Measurements from ENCODE around the gene RETREG3. TPM values are rescaled to one million over a fixed set of nuclear protein-coding genes. Genes with fewer than 3 reads are reported as not detected.

Gene RETREG3
- total and polyA plus RNA-seq, 9 of the 15 experiments (the other 6 are each of a cell fraction or from before 2014, with no cell fraction given) = 4.1 to 39.0 (median 16.9) TPM

DNA sequence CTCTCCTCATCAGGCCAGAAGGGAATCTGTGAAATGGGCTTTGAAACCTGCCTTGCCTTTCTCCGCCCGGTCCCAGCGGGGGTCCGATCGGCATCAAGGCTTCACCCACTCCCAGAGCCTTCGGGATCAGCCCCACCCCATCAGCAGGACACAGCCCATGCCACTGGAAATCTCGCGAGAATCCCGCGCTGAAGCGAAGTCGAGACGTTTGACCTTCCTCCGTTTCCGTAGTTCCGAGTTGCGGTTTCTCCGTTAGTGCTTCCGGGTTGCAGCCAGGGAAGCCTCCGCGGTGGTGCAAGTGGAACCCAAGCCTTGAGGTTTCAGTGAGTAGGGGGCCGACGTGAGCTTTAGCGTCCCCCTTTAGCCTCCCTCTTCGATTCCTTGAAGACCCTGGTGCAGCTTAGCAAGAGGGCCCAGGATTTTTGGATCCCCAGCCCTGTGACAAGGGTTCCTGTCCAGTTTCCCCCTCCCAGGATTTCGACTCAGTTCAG is 47.2 kb downstream of the RETREG3 start, which contains the start of gene COASY (continued):
- TF ChIP-seq, protein P1, sequence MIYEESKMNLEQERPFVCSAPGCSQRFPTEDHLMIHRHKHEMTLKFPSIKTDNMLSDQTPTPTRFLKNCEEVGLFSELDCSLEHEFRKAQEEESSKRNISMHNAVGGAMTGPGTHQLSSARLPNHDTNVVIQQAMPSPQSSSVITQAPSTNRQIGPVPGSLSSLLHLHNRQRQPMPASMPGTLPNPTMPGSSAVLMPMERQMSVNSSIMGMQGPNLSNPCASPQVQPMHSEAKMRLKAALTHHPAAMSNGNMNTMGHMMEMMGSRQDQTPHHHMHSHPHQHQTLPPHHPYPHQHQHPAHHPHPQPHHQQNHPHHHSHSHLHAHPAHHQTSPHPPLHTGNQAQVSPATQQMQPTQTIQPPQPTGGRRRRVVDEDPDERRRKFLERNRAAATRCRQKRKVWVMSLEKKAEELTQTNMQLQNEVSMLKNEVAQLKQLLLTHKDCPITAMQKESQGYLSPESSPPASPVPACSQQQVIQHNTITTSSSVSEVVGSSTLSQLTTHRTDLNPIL (CRISPR knock-in tag; IDR thresholded peaks at IDR 0.05) = no peak
- TF ChIP-seq NFXL1 (CRISPR knock-in tag; IDR thresholded peaks at IDR 0.05) (no peak), MEF2D (tag; conservative IDR thresholded peaks at IDR 0.05; ENCODE audit: low read depth) (no peak), PREB (CRISPR knock-in tag; IDR thresholded peaks at IDR 0.05) (peak; percentile 94; the same call in 1 of the 2 replicates), SP1 (CRISPR knock-in tag; IDR thresholded peaks at IDR 0.05) (no peak), FOXO4 (CRISPR knock-in tag; IDR thresholded peaks at IDR 0.05) (no peak), ZFPM2 (CRISPR knock-in tag; IDR thresholded peaks at IDR 0.05) (no peak), NUFIP1 (IDR thresholded peaks at IDR 0.05; ENCODE audit: partially characterized antibody) (no peak), ELF2 (CRISPR knock-in tag; IDR thresholded peaks at IDR 0.05) (peak; percentile 91), SMAD2 (IDR thresholded peaks at IDR 0.05; ENCODE audit: low read depth, low read length) (no peak), ZNF561 (CRISPR knock-in tag; conservative IDR thresholded peaks at IDR 0.05) (no peak), IRF2 (CRISPR knock-in tag; IDR thresholded peaks at IDR 0.05) (no peak), THRAP3 (IDR thresholded peaks at IDR 0.05; ENCODE audit: borderline replicate concordance) (no peak), SMARCC2 (IDR thresholded peaks at IDR 0.05; ENCODE audit: low read depth) (no peak), ZBTB2 (IDR thresholded peaks at IDR 0.05) (no peak), ZNF41 (CRISPR knock-in tag; conservative IDR thresholded peaks at IDR 0.05) (no peak), SIX5 (IDR thresholded peaks at IDR 0.05; ENCODE audit: borderline replicate concordance in 1 of 2, insufficient read depth in 1 of 2, low read depth in 1 of 2, low read length in 2 of 2) (peak in 1 of 2 experiments; percentile 20; a peak in 1 of 4 replicates), NR2C2 (CRISPR knock-in tag; IDR thresholded peaks at IDR 0.05) (peak; percentile 98), NR2C2 (tag; IDR thresholded peaks at IDR 0.05) (peak; percentile 100)
- TF ChIP-seq, protein P2, sequence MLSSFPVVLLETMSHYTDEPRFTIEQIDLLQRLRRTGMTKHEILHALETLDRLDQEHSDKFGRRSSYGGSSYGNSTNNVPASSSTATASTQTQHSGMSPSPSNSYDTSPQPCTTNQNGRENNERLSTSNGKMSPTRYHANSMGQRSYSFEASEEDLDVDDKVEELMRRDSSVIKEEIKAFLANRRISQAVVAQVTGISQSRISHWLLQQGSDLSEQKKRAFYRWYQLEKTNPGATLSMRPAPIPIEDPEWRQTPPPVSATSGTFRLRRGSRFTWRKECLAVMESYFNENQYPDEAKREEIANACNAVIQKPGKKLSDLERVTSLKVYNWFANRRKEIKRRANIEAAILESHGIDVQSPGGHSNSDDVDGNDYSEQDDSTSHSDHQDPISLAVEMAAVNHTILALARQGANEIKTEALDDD (IDR thresholded peaks at IDR 0.05) = peak; percentile 73; the same call in 1 of the 2 replicates
- TF ChIP-seq, protein P3, sequence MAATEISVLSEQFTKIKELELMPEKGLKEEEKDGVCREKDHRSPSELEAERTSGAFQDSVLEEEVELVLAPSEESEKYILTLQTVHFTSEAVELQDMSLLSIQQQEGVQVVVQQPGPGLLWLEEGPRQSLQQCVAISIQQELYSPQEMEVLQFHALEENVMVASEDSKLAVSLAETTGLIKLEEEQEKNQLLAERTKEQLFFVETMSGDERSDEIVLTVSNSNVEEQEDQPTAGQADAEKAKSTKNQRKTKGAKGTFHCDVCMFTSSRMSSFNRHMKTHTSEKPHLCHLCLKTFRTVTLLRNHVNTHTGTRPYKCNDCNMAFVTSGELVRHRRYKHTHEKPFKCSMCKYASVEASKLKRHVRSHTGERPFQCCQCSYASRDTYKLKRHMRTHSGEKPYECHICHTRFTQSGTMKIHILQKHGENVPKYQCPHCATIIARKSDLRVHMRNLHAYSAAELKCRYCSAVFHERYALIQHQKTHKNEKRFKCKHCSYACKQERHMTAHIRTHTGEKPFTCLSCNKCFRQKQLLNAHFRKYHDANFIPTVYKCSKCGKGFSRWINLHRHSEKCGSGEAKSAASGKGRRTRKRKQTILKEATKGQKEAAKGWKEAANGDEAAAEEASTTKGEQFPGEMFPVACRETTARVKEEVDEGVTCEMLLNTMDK (IDR thresholded peaks at IDR 0.05; ENCODE audit: borderline replicate concordance, insufficient read depth, low read depth, low read length, poor library complexity, severe bottlenecking) = no peak
